ENCODE measurements around the gene KRT6A.
"Not testable (repeated sequence)": the region's sequence is repeated elsewhere in the genome, so short reads cannot be mapped to it uniquely, and the experiment has no call there.

The KRT6A gene

GRCh38 chr12:52524241-52524897 is 31.3 kb upstream of the KRT6A start:
- no peak for DNase-seq

- no peak for DNase-seq
Observed at GRCh38 chr12:52523824-52524223, 30.8 kb upstream of the KRT6A start.

GRCh38 chr12:52522346-52523011 is 29.4 kb upstream of the KRT6A start:
- DNase-seq, result no peak

GRCh38 chr12:52521568-52522266 is 28.7 kb upstream of the KRT6A start:
- DNase-seq, result no peak

- no peak for DNase-seq
Observed at GRCh38 chr12:52521175-52521567, 28.1 kb upstream of the KRT6A start.

GRCh38 chr12:52519826-52520662 is 27.0 kb upstream of the KRT6A start, which contains the start of gene KRT5:
Gene KRT5, minus strand, starts transcription at chr12:52520394. Its CDS starts 98 bp downstream, at chr12:52520296.
- DNase-seq, result no peak

- no peak for DNase-seq
Observed at GRCh38 chr12:52519387-52519703, 26.3 kb upstream of the KRT6A start.

GRCh38 chr12:52518574-52519386 is 25.7 kb upstream of the KRT6A start:
- no peak for DNase-seq

GRCh38 chr12:52517888-52518287 is 24.8 kb upstream of the KRT6A start:
- no peak for DNase-seq

GRCh38 chr12:52517005-52517835 is 24.2 kb upstream of the KRT6A start:
- DNase-seq, result no peak

- DNase-seq, result no peak
Observed at GRCh38 chr12:52515927-52516831, 23.1 kb upstream of the KRT6A start.

- no peak for DNase-seq
Observed at GRCh38 chr12:52515319-52515646, 22.2 kb upstream of the KRT6A start.

GRCh38 chr12:52514471-52515318 is 21.6 kb upstream of the KRT6A start:
- no peak for DNase-seq

- no peak for DNase-seq
Observed at GRCh38 chr12:52513736-52514135, 20.7 kb upstream of the KRT6A start.

GRCh38 chr12:52508211-52508610 is 15.2 kb upstream of the KRT6A start:
- DNase-seq, result no peak

GRCh38 chr12:52506858-52507715 is 14.0 kb upstream of the KRT6A start:
- DNase-seq, result peak; percentile 31

GRCh38 chr12:52502877-52503276 is 9.8 kb upstream of the KRT6A start:
- DNase-seq, result no peak

- no peak for DNase-seq
Observed at GRCh38 chr12:52501490-52501889, 8.4 kb upstream of the KRT6A start.

- DNase-seq, result not testable (repeated sequence)
Observed at GRCh38 chr12:52500574-52500973, 7.5 kb upstream of the KRT6A start.

Data from NCI-H774 (cell line).